Measurements from ENCODE around the gene SLC24A5.

DNA sequence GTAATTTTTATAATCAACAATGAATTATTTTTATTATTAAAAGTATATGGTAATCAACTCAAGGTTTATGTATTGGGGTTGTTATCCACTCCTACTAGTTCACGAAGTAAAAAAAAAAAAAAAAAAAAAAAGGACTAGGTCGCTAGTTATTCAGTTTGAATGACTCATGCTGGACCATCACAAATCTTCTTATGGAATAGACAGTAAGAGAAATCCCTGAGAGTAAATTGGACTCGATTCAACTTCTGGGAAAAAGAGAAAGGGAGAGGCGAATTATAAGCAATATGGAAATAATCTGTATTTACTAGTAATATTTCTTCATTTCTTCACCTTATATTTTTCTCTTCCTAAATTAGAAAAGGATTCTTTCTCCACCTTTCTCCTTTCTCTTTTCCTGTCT lies 55.3 kb downstream of the SLC24A5 start:
- TF ChIP-seq, protein P1, sequence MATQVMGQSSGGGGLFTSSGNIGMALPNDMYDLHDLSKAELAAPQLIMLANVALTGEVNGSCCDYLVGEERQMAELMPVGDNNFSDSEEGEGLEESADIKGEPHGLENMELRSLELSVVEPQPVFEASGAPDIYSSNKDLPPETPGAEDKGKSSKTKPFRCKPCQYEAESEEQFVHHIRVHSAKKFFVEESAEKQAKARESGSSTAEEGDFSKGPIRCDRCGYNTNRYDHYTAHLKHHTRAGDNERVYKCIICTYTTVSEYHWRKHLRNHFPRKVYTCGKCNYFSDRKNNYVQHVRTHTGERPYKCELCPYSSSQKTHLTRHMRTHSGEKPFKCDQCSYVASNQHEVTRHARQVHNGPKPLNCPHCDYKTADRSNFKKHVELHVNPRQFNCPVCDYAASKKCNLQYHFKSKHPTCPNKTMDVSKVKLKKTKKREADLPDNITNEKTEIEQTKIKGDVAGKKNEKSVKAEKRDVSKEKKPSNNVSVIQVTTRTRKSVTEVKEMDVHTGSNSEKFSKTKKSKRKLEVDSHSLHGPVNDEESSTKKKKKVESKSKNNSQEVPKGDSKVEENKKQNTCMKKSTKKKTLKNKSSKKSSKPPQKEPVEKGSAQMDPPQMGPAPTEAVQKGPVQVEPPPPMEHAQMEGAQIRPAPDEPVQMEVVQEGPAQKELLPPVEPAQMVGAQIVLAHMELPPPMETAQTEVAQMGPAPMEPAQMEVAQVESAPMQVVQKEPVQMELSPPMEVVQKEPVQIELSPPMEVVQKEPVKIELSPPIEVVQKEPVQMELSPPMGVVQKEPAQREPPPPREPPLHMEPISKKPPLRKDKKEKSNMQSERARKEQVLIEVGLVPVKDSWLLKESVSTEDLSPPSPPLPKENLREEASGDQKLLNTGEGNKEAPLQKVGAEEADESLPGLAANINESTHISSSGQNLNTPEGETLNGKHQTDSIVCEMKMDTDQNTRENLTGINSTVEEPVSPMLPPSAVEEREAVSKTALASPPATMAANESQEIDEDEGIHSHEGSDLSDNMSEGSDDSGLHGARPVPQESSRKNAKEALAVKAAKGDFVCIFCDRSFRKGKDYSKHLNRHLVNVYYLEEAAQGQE (IDR thresholded peaks at IDR 0.05) = no peak
- TF ChIP-seq TAF1 (conservative IDR thresholded peaks at IDR 0.05) = no peak
- TF ChIP-seq, protein P2, sequence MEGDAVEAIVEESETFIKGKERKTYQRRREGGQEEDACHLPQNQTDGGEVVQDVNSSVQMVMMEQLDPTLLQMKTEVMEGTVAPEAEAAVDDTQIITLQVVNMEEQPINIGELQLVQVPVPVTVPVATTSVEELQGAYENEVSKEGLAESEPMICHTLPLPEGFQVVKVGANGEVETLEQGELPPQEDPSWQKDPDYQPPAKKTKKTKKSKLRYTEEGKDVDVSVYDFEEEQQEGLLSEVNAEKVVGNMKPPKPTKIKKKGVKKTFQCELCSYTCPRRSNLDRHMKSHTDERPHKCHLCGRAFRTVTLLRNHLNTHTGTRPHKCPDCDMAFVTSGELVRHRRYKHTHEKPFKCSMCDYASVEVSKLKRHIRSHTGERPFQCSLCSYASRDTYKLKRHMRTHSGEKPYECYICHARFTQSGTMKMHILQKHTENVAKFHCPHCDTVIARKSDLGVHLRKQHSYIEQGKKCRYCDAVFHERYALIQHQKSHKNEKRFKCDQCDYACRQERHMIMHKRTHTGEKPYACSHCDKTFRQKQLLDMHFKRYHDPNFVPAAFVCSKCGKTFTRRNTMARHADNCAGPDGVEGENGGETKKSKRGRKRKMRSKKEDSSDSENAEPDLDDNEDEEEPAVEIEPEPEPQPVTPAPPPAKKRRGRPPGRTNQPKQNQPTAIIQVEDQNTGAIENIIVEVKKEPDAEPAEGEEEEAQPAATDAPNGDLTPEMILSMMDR (IDR thresholded peaks at IDR 0.05; ENCODE audit: low read depth, low read length, missing input control) = no peak
- TF ChIP-seq, protein P3, sequence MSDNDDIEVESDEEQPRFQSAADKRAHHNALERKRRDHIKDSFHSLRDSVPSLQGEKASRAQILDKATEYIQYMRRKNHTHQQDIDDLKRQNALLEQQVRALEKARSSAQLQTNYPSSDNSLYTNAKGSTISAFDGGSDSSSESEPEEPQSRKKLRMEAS (IDR thresholded peaks at IDR 0.05) = no peak
- TF ChIP-seq RAD21 (IDR thresholded peaks at IDR 0.05) = no peak
- TF ChIP-seq JUND (IDR thresholded peaks at IDR 0.05) = no peak
- TF ChIP-seq GABPA (IDR thresholded peaks at IDR 0.05 in 1 of 2, conservative IDR thresholded peaks at IDR 0.05 in 1 of 2) = no peak
- no peak for TF ChIP-seq RXRA (IDR thresholded peaks at IDR 0.05)

Measured in liver (tissue), 3 donors.